ENCODE data around the gene LGI4.

- TF ChIP-seq CTCF (IDR thresholded peaks at IDR 0.05) (no peak), POLR2A (IDR thresholded peaks at IDR 0.05) (no peak)
These were observed 54.2 kb downstream of the LGI4 start for GRCh38 chr19:35080613-35081170.
